ENCODE measurements around the gene SH2D1A. TPM values are rescaled to one million over a fixed set of nuclear protein-coding genes. Genes with fewer than 3 reads are reported as not detected.
"Not testable (repeated sequence)": the region's sequence is repeated elsewhere in the genome, so short reads cannot be mapped to it uniquely, and the experiment has no call there.

Gene SH2D1A
- 1.8 TPM for total RNA-seq
- long read RNA-seq, partial matches to known transcripts: 0 of 3 reads
- long read RNA-seq, other reads (novel, unspliced or antisense): 1 of 3 reads

DNA sequence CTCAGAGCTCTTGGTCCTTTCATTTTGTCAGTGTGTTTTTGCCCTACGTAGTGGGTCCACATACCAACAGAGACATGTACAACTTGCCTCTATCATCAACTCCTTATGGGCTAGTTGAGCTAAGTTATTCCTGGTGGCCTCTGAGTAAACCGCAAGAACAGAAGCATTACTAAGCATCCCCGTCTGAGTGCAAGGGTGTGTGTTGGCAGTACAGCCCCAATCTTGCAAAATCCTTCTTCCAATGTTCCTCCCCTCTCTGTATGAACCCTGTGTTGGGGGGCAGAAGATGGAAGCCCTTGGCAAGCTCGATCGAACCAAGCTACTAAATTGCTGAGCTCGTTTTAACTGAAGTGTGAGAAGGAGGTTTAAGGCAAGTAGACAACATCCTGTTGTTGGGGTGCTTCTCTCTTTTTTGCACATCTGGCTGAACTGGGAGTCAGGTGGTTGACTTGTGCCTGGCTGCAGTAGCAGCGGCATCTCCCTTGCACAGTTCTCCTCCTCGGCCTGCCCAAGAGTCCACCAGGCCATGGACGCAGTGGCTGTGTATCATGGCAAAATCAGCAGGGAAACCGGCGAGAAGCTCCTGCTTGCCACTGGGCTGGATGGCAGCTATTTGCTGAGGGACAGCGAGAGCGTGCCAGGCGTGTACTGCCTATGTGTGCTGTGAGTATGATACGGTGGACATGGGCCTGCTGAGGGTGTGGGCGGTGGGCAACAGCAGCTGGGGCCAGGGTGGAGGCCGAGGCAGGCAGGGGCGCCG is at the start of gene SH2D1A:
SH2D1A (plus strand) TSS at position 447 of the 760 bp plus-strand sequence; CDS start at position 527, 80 bp downstream.
- no peaks in the 10 kb centered on the region for H3K27me3 ChIP-seq
- peak within 1 kb of the TSS; percentile 10 for H3K4me3 ChIP-seq
- H3K9me3 ChIP-seq: no peaks in the 10 kb centered on the region
- no peaks in the 10 kb centered on the region for H3K36me3 ChIP-seq
- ATAC-seq (no peak), DNase-seq (no peak)
- no peak within 1 kb of the TSS for H3K27ac ChIP-seq
- no peak for TF ChIP-seq CTCF (IDR thresholded peaks at IDR 0.05)
- intact Hi-C loops (cut with DNase I): no loop called here
- no peaks in the 10 kb centered on the region for H3K4me1 ChIP-seq

- DNase-seq; intact Hi-C loops (cut with DNase I); H3K36me3 ChIP-seq; H3K27me3 ChIP-seq; ATAC-seq; H3K9me3 ChIP-seq; H3K4me1 ChIP-seq; H3K4me3 ChIP-seq; H3K27ac ChIP-seq: not testable (repeated sequence)
Observed at GRCh38 chrX:124299323-124299722, 47.0 kb upstream of the SH2D1A start.

DNA sequence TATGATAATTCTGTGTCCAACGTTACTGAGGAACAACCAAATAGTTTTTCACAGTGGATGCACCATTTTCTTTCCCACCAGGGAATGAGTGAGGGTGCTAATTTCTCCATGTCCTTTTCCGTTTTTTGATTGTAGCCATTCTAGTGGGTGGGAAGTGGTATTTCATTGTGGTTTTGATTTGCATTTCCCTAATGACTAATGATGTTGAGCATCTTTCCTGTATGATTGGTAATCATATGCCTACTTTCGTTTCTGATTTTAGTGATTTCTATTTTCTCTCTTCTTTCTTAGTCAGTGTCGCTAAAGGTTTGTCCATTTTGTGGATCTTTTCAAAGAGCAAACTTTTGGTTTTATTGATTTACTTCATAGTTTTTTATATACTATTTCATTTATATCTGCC is 46.0 kb upstream of the SH2D1A start:
- no peak for DNase-seq
- no peaks in the 10 kb centered on the region for H3K36me3 ChIP-seq
- no peak for ATAC-seq
- intact Hi-C loops (cut with DNase I): no loop called here
- TF ChIP-seq CTCF (IDR thresholded peaks at IDR 0.05): no peak
- no peak overlapping the region for H3K4me3 ChIP-seq
- H3K27ac ChIP-seq: no peak overlapping the region
- no peaks in the 10 kb centered on the region for H3K27me3 ChIP-seq
- no peaks in the 10 kb centered on the region for H3K9me3 ChIP-seq
- H3K4me1 ChIP-seq: no peaks in the 10 kb centered on the region

- DNase-seq (no peak), ATAC-seq (no peak)
- intact Hi-C loops (cut with DNase I): no loop called here
- no peak for TF ChIP-seq CTCF (IDR thresholded peaks at IDR 0.05)
- Histone ChIP-seq H3K27me3 (no peaks in the 10 kb centered on the region), H3K27ac (no peak overlapping the region), H3K36me3 (no peaks in the 10 kb centered on the region), H3K9me3 (no peaks in the 10 kb centered on the region), H3K4me1 (no peaks in the 10 kb centered on the region), H3K4me3 (no peak overlapping the region)
Observed at GRCh38 chrX:124307253-124307907, 39.0 kb upstream of the SH2D1A start.

- intact Hi-C loops (cut with DNase I): no loop called here
- H3K9me3 ChIP-seq: no peaks in the 10 kb centered on the region
- no peaks in the 10 kb centered on the region for H3K27me3 ChIP-seq
- no peak for TF ChIP-seq CTCF (IDR thresholded peaks at IDR 0.05)
- ATAC-seq (no peak), DNase-seq (no peak)
- H3K36me3 ChIP-seq: no peaks in the 10 kb centered on the region
- H3K27ac ChIP-seq: no peak overlapping the region
- H3K4me3 ChIP-seq: no peak overlapping the region
- H3K4me1 ChIP-seq: no peaks in the 10 kb centered on the region
Observed at GRCh38 chrX:124325732-124326131, 20.6 kb upstream of the SH2D1A start.

- ATAC-seq (no peak), DNase-seq (no peak)
- Histone ChIP-seq H3K4me3 (no peak overlapping the region), H3K27ac (no peak overlapping the region), H3K36me3 (no peaks in the 10 kb centered on the region), H3K27me3 (no peaks in the 10 kb centered on the region), H3K9me3 (no peaks in the 10 kb centered on the region), H3K4me1 (no peaks in the 10 kb centered on the region)
- intact Hi-C loops (cut with DNase I): no loop called here
- no peak for TF ChIP-seq CTCF (IDR thresholded peaks at IDR 0.05)
Observed at GRCh38 chrX:124328765-124329164, 17.6 kb upstream of the SH2D1A start.

Data from upper lobe of right lung (tissue), 1 donor.